ENCODE measurements around the gene NUCB2.
"Not testable (repeated sequence)": the region's sequence is repeated elsewhere in the genome, so short reads cannot be mapped to it uniquely, and the experiment has no call there.

Gene NUCB2

DNA sequence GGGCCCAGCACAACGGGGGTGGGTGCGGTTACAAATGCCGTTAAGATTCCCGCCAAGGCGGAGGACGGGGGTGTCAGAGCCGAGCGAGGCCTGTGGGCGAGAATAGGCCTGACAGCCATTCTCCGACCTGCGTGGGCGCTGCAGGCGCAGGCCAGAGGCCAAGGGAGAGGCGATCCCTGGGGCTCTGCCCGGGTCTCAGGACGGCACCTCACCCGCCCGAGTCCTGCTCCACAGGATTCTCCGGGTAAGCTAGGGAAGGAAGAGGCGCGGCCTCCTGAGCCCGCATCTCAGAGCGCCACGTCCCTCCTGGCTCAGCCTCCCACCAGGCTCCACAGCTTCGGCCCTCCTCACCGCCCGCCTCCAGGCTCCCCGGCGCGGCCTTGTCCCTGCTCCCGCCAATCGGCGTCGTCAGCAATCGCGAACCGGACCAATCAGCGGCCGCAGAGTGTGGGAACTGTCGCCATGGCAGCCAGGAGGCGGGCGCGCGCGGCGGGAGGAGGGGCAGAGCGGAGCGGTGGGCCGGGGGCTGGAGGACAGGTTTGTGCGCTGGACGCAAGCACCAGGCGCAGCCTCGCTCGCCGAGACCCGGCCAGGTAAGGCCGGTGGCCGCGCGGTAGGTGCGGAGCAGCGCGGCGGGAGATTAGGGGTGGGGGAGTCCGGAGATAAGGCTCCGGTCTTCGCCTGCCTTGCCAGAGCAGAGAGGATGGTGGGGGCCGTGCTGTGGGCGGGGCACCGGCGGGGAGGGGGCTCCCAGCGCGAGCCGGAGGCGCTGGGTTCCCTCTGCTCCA lies at the start of gene NUCB2:
TSS of gene NUCB2 (plus strand) at position 504 of the 788 bp plus-strand sequence. CDS start 18,585 bp downstream, outside the sequence.
- Histone ChIP-seq H3K9me3 (ENCODE audit: insufficient read depth, low read length) (no peaks in the 10 kb centered on the region), H2AFZ (ENCODE audit: low read depth, low read length) (peak within 1 kb of the TSS; percentile 90), H3K4me1 (ENCODE audit: low read length) (peaks cover 9% of the 10 kb centered on the region), H3K27me3 (ENCODE audit: low read depth, low read length) (peaks cover 28% of the 10 kb centered on the region), H4K20me1 (ENCODE audit: insufficient read depth, low read length) (no peaks in the 10 kb centered on the region), H3K36me3 (replicated peaks; ENCODE audit: low read depth, low read length) (no peaks in the 10 kb centered on the region), H3K9ac (ENCODE audit: low read length) (peak within 1 kb of the TSS; percentile 76), H3K27ac (ENCODE audit: low read length) (no peak within 1 kb of the TSS), H3K4me3 (ENCODE audit: low read length) (peak within 1 kb of the TSS; percentile 88), H3K79me2 (ENCODE audit: low read length) (no peaks in the 10 kb centered on the region), H3K4me2 (ENCODE audit: low read length) (peak within 1 kb of the TSS; percentile 86)
- no peak for TF ChIP-seq EZH2phosphoT487 (IDR thresholded peaks at IDR 0.05; ENCODE audit: low read depth)
- TF ChIP-seq, protein P1, sequence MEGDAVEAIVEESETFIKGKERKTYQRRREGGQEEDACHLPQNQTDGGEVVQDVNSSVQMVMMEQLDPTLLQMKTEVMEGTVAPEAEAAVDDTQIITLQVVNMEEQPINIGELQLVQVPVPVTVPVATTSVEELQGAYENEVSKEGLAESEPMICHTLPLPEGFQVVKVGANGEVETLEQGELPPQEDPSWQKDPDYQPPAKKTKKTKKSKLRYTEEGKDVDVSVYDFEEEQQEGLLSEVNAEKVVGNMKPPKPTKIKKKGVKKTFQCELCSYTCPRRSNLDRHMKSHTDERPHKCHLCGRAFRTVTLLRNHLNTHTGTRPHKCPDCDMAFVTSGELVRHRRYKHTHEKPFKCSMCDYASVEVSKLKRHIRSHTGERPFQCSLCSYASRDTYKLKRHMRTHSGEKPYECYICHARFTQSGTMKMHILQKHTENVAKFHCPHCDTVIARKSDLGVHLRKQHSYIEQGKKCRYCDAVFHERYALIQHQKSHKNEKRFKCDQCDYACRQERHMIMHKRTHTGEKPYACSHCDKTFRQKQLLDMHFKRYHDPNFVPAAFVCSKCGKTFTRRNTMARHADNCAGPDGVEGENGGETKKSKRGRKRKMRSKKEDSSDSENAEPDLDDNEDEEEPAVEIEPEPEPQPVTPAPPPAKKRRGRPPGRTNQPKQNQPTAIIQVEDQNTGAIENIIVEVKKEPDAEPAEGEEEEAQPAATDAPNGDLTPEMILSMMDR (IDR thresholded peaks at IDR 0.05; ENCODE audit: low read depth, low read length) = no peak

DNA sequence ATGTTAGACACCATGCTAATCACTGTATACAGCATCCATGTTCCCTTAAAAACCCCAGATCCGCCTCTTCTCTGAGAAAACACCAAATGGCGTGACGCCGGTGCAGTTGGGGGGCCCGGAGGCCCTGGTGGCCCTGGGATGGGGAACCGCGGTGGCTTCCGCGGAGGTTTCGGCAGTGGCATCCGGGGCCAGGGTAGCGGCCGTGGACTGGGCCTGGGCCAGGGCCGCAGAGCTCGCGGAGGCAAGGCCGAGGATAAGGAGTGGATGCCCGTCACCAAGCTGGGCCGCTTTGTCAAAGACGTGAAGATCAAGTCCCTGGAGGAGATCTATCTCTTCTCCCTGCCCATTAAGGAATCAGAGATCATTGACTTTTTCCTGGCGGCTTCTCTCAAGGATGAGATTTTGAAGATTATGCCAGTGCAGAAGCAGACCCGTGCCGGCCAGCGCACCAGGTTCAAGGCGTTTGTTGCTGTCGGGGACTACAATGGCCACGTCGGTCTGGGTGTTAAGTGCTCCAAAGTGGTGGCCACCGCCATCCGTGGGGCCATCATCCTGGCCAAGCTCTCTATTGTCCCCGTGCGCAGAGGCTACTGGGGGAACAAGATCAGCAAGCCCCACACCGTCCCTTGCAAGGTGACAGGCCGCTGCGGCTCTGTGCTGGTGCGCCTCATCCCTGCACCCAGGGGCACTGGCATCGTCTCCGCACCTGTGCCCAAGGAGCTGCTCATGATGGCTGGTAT lies 48.2 kb upstream of the NUCB2 start:
- H3K4me1 ChIP-seq (ENCODE audit: low read length) = peaks cover 18% of the 10 kb centered on the region
- not testable (repeated sequence) for H3K9ac ChIP-seq (ENCODE audit: low read length); H3K27ac ChIP-seq (ENCODE audit: low read length); H3K4me3 ChIP-seq (ENCODE audit: low read length); H3K36me3 ChIP-seq (replicated peaks; ENCODE audit: low read depth, low read length); H3K79me2 ChIP-seq (ENCODE audit: low read length); H3K4me2 ChIP-seq (ENCODE audit: low read length); H3K9me3 ChIP-seq (ENCODE audit: insufficient read depth, low read length); H2AFZ ChIP-seq (ENCODE audit: low read depth, low read length)
- peaks cover 53% of the 10 kb centered on the region for H3K27me3 ChIP-seq (ENCODE audit: low read depth, low read length)
- peaks cover 39% of the 10 kb centered on the region for H4K20me1 ChIP-seq (ENCODE audit: insufficient read depth, low read length)

DNA sequence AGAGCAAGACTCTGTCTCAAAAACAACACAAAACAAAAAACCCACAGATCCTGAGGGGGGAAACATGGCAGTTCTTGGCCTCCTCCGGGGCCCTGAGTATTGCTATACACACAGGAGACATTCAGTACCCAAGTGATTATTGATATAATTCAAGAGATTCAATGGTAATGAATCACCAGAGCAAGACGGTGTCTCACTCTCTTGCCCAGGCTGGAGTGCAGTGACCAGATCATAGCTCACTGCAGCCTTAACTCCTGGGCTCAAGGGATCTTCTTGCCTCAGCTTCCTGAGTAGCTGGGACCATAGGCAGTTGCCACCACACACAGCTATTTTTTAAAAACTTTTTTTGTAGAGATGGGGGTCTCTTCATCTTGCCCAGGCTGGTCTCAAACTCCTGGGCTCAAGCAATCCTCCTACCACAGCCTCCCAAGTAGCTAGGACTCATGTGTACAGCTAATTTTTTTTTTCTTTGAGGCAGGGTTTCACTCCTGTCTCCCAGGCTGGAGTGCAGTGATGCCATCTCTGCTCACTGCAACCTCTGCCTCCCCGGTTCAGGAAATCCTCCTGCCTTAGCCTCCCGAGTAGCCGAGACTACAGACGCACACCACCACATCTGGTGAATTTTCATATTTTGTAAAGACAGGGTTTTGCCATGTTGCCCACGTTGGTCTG lies 46.9 kb upstream of the NUCB2 start:
- Histone ChIP-seq H4K20me1 (ENCODE audit: insufficient read depth, low read length) (peaks cover 39% of the 10 kb centered on the region), H3K36me3 (replicated peaks; ENCODE audit: low read depth, low read length) (no peaks in the 10 kb centered on the region), H3K9me3 (ENCODE audit: insufficient read depth, low read length) (no peaks in the 10 kb centered on the region), H2AFZ (ENCODE audit: low read depth, low read length) (no peak overlapping the region), H3K4me3 (ENCODE audit: low read length) (no peak overlapping the region), H3K4me1 (ENCODE audit: low read length) (peaks cover 18% of the 10 kb centered on the region), H3K4me2 (ENCODE audit: low read length) (no peak overlapping the region), H3K27ac (ENCODE audit: low read length) (no peak overlapping the region), H3K9ac (ENCODE audit: low read length) (no peak overlapping the region), H3K79me2 (ENCODE audit: low read length) (no peaks in the 10 kb centered on the region), H3K27me3 (ENCODE audit: low read depth, low read length) (peaks cover 57% of the 10 kb centered on the region)
- TF ChIP-seq, protein P1 (IDR thresholded peaks at IDR 0.05; ENCODE audit: low read depth, low read length) = no peak
- no peak for TF ChIP-seq EZH2phosphoT487 (IDR thresholded peaks at IDR 0.05; ENCODE audit: low read depth)

DNA sequence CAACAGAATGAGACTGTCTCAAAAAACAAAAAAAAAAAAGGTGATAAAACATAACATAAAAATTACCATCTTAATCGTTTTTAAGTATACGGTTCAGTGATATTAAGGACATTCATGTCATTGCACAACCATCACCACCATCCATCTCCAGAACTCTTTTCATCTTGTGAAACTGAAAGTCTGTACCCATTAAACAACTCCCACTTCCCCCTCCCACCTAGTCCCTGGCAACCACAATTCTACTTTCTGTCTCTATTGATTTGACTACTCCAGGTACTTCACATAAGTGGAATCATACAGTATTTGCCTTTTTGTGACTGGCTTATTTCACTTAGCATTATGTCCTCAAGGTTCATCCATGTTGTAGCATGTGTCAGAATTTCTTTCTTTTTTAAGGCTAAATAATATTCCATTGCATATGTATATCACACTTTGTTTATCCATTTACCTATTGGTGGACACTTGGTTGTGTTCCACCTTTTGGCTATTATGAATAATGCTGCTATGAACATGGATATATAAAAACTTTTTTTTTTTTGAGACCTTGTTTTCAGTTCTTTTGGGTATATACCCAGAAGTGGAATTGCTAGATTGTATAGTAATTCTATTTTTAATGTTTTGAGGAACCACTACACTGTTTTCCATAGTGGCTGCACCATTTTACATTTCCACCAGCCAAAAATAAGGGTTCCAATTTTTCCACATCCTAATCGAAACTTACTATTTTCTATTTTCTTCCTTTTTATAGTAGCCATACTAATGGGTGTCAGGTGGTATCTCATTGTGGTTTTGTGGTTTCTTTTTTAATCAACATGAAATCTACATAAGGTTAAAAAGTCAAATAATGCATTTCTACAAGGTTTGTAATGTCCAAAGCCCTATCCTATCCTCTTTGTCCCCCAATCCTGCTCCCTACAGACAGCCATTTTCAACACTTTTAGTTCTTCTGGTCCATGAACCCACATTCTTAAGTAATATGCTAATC lies 45.4 kb upstream of the NUCB2 start:
- Histone ChIP-seq H3K4me3 (ENCODE audit: low read length) (no peak overlapping the region), H4K20me1 (ENCODE audit: insufficient read depth, low read length) (peaks cover 45% of the 10 kb centered on the region), H3K4me1 (ENCODE audit: low read length) (peaks cover 18% of the 10 kb centered on the region), H3K4me2 (ENCODE audit: low read length) (0 out of 2 replicates have a peak overlapping the region, but pooled peaks have one; percentile 13), H3K27ac (ENCODE audit: low read length) (no peak overlapping the region), H3K9me3 (ENCODE audit: insufficient read depth, low read length) (no peaks in the 10 kb centered on the region), H3K27me3 (ENCODE audit: low read depth, low read length) (peaks cover 57% of the 10 kb centered on the region), H3K36me3 (replicated peaks; ENCODE audit: low read depth, low read length) (no peaks in the 10 kb centered on the region), H2AFZ (ENCODE audit: low read depth, low read length) (no peak overlapping the region), H3K79me2 (ENCODE audit: low read length) (no peaks in the 10 kb centered on the region), H3K9ac (ENCODE audit: low read length) (no peak overlapping the region)
- peak; percentile 94 for TF ChIP-seq EZH2phosphoT487 (IDR thresholded peaks at IDR 0.05; ENCODE audit: low read depth)
- TF ChIP-seq, protein P1 (IDR thresholded peaks at IDR 0.05; ENCODE audit: low read depth, low read length) = no peak

Data from OCI-LY3 (cell line).